ENCODE results near the gene TNFRSF11A.

The TNFRSF11A gene

GRCh38 chr18:62324917-62325805, at the start of gene TNFRSF11A:
Gene TNFRSF11A, plus strand, starts transcription at chr18:62325310. Its CDS starts 43 bp downstream, at chr18:62325353.
- DNase-seq: peak; percentile 69

DNA sequence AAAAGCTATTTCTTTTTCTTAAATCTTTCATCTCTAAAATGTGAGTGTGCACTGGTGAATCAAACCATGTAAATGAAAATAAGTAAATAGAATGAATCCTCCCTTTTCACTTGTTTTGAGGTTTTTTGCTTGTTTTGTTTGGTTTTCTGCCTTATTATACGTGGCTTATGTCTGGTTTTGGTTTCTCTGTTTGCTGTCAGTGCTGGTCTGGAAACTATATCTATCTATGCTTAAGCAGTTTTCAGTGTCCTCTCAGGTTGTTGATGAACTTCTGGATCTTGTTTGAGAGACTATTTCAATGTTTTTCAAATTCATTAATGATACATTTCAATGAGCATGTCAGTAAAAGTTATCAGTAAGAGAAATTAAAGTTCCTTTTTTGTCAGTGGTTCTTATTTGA, 48.1 kb upstream of the TNFRSF11A start:
- no peak for DNase-seq

- no peak for DNase-seq
These were observed 45.5 kb upstream of the TNFRSF11A start for GRCh38 chr18:62279561-62279960.

DNA sequence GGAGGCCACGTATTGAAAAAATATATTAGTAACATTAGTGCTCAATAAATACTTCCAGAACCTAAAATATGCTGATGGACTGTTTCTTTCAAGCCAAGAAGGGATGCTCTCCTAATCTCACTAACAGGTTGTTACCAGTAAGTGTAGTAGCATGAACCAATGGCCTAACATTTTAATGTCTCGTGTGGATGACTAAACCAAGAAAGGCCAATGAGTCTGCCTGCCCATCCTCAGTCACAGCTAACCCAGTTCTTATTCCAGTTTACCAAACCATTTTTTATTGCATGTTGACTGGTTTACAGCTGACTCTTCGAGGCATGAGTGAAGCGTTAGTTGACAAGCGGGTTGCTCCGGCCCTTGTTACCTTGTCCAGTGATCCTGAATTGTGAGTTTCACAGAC, 45.1 kb upstream of the TNFRSF11A start:
- DNase-seq: no peak

DNA sequence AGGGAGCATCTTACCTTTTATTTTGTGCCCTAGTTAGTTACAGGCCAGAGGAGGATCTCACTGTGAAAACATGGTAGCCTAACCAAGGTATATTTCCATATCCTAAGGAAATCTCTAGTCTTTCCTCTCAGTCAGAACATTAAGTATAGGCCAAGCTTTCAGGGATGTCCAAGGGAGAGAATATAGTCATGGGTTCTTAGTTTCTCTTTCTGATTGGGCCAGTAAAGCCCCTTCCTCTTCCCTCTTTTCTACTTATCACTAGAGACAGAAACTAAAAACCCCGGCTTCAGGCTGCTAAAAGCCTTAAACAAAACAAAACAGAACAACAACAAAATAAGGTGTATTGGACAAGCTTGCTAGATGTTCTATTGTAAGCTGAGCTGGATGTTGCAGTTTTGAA, 44.3 kb upstream of the TNFRSF11A start:
- no peak for DNase-seq

GRCh38 chr18:62281684-62282083, 43.4 kb upstream of the TNFRSF11A start:
- no peak for DNase-seq

DNA sequence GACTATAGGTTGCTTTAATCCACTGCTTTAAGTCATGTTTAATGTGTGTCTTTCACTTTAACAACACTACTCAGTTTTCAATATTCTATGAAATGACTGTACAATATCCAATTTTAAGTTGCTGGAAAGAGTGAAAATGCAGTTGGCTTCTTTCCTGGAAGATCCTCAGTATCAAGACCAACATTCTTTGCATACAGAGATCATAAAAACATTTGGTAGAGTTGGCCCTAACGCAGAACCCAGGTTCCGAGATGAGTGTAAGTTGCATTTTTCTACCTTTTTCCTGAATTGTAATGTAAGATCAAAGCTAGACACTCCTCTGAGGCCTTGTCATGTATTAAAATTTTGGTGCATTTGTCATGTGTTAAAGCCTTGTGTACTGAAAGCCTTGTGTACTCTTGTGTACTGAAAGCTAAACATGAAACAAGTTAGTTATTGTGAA, 42.9 kb upstream of the TNFRSF11A start:
- no peak for DNase-seq

DNA sequence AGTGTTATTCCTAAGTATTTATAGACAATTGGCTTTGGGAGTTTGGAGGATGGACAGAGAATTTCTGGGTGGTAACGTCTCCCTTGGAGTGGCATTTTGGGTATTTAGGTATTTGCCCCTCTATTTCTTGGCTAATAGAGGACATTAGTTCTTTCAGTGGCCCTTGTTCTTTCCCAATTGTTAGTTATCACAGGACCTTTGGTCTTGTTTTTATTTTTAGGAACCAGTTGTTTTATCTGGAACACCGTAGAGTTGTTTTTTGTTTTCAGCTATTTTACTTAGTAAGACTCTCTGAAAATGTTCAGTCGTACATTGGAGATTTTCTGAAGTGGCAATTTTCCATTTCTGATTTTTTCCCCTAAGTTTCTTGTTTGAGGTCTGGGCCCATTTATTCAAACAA, 40.5 kb upstream of the TNFRSF11A start:
- no peak for DNase-seq

DNA sequence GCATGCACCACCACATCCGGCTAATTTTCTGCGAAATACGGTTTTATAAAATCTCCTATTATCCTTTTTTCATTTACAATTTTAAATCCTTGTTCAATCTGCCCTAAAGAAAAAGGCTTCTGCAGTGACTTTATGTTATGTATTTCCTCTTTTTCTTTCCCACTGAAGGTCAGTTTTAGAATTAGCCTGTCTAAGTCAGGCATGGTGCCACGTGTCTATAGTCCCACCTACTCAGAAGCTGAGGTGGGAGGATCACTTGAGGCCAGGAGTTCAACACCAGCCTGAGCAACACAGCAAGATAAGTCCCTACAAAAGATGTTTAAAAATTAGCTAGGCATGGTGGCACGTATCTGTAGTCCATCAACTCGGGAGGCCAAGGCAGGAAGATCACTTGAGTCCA, 39.8 kb upstream of the TNFRSF11A start:
- DNase-seq: no peak

DNA sequence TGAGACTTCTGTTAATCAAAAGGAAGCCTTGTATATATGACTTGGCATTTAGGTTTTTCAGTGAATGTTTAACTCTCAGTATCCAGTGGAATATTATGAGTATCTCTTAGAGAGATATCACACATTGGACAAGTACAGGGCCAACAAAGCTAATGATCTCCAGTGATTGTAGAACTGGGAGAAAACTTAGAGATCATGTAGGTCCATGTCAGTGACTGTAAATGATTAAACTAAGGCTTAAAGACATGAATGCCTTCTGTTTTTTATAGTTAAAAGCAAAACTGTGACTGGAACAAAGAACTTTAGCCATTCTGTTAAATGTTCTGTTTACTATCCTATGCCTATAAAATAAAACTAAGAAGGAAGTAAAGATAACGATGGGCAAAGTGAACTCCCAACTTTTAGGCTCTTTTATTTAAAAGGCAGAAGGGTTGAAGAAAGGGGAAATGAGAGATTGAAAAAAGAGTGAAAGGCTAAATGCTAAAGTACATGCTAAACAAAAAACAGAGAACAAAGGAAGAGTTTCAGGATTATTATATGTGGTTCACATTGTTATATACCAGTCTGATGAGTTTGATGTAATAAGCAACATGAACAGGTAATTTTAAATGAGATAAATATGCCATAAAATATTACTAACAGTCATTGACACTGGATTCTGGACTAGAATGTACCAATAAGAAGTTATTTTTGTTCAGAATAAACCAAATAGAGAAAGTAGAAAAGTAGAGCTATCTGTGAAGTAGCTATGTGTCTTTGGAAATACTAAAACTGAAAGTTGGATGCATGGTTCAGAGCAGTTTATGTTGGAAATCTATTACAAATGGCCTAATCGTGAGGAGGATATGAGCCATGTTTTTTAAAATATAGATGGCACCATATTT, 37.1 kb upstream of the TNFRSF11A start:
- no peak for DNase-seq

DNA sequence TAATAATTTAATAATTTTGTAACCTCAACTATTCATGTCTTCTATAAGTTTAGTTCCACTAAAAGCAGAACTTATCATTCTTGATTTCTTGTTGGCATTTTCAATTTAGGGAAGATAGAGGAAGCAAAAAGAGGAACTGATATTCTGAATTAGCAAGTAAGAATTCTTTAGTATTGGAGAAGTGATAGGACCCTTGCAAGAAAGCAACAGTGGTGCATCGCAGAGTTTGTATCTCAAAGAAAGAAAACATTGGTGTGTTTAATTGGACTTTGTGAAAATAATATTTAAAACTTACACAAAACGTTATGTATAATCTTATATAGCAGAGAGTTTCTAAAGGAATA, 36.5 kb upstream of the TNFRSF11A start:
- DNase-seq: no peak

DNA sequence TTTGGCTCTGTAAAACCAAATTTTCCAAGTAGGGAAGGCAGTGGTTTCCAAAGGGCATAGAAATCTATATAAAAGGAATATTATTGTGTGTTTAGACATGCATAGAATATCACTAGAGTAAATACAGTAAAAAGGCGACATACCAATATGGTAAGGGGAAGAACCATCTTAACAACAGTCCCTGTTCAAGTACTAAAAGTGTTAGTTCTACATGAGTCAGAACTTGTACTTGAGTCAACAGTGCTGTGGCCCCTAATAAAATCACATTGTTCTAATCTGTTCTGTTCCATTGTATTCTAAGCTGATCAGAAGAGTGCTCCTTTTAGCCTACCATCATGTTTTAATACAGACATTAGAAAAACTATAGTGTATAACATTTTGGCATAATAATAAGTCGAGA, 36.1 kb upstream of the TNFRSF11A start:
- no peak for DNase-seq

DNA sequence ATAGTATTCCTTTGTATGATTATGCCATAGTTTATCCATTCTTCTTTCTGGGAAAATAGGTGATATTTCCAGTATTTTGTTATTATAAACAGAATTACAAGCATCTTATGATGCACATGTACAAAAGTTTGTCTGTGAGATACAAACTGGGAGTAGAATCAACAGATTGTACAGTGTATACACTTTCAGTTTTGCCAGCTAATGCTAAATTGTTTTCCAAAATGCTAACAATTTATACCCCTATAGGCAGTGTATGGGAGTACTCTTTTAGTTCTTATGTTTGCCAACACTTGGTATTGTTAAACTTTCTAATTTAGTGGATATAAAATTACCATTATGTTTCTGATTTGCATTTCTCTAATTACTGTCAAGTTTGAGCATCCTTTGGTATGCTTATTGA, 31.0 kb upstream of the TNFRSF11A start:
- DNase-seq: no peak

GRCh38 chr18:62300359-62300963, 24.6 kb upstream of the TNFRSF11A start:
- no peak for DNase-seq

GRCh38 chr18:62301322-62301721, 23.8 kb upstream of the TNFRSF11A start:
- DNase-seq: no peak

- no peak for DNase-seq
These were observed 12.3 kb upstream of the TNFRSF11A start for GRCh38 chr18:62312851-62313250.

- DNase-seq: no peak
These were observed 6.6 kb upstream of the TNFRSF11A start for GRCh38 chr18:62318228-62319180.

DNA sequence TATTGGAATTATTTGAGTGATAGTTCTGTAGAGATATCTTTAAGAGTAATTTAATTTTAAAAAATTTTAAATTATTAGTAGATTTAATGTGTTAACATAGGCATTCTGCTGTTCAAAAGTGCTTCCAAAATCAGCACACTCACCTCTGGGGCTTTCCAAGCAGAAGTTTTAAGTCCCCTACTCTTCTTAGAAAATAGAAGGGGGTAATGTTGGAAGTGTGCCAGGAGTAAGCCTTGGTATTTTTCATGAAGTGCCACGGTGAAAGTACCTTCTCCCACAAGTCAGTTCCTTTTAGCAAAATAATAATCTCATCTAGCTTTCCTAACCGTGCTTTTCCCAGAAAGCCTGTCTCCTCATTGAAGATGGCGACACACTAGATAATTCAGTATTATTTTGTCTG, 3.9 kb upstream of the TNFRSF11A start:
- no peak for DNase-seq

DNA sequence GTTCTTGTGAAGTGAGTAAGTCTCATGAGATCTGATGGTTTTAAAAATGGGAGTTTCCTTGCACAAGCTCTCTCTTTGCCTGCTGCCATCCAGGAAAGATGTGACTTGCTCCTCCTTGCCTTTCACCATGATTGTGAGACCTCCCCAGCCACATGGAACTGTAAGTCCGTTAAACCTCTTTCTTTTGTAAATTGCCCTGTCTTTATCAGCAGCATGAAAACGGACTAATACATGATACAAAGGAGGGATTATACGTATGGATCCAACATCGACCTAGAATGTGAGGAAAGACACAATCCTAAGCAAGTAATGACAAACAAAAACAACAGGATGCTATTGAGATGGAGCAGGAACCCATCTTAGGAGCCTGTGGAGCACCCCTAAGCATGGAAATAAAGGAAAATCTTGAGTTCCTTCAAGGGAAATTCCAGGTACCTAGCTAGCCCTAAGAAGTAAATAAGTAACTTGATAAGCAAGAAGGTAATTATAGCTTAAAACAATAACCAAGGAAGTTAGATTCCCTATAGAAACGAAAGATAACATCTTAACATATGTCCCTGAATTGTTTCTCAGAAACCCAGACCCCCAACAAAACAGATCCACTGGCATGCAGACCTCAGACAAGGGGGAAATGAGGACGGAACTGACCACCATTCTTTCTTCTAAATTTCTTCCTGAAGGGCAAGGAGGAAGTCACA, 1.5 kb upstream of the TNFRSF11A start:
- DNase-seq: no peak

- DNase-seq: no peak
These were observed 805 bp upstream of the TNFRSF11A start for GRCh38 chr18:62324181-62324828.

All from activated naive CD4-positive, alpha-beta T cell treated with anti-CD3 and anti-CD28 coated beads, Interleukin-2, amount 50 U/mL, for 16 hours (primary cell).